Activated naive CD4-positive, alpha-beta T cell treated with anti-CD3 and anti-CD28 coated beads for 36 hours (primary cell): ENCODE data around the gene CPN1. TPM values are rescaled to one million over a fixed set of nuclear protein-coding genes. Genes with fewer than 3 reads are reported as not detected.
"Not testable (repeated sequence)": the region's sequence is repeated elsewhere in the genome, so short reads cannot be mapped to it uniquely, and the experiment has no call there.

Experiments used
- CTCF ChIA-PET: fragments of 350-600 bp; sonication (Branson Sonifier 250); formaldehyde crosslinking; loops from one replicate; lab custom pipeline; 2021; ENCODE audit warnings: antibody characterized with exemption; lab: Charles Lee
- DNase-seq: peaks from one replicate; pipeline ENCODE4 v3.0.0-alpha.2; 2020
- H3K27ac Mint-ChIP-seq: one replicate; pipeline ENCODE4 v1.8.0; 2021; ENCODE audit warnings: mild to moderate bottlenecking, mixed read lengths
- H3K27me3 Mint-ChIP-seq: one replicate; pipeline ENCODE4 v1.8.0; 2021; ENCODE audit warnings: low read depth, mixed read lengths
- H3K36me3 Mint-ChIP-seq: one replicate; pipeline ENCODE4 v1.8.0; 2021; ENCODE audit warnings: low read depth, mixed read lengths
- H3K4me1 Mint-ChIP-seq: one replicate; pipeline ENCODE4 v1.8.0; 2021; ENCODE audit warnings: low read depth, mixed read lengths
- H3K4me3 Mint-ChIP-seq: one replicate; pipeline ENCODE4 v1.8.0; 2021; ENCODE audit warnings: mild to moderate bottlenecking, moderate library complexity, mixed read lengths
- H3K9me3 Mint-ChIP-seq: one replicate; pipeline ENCODE4 v1.8.0; 2021; ENCODE audit warnings: mixed read lengths
- intact Hi-C: fragments of 100-400 bp; cut with micrococcal nuclease; formaldehyde crosslinking; loops from one replicate; pipeline ENCODE4 v1.15.1; 2023
- total RNA-seq, 2 experiments: library from RNA; stranded (reverse); gene quantifications; one replicate each; pipeline ENCODE4 v1.2.3, GENCODE V29; 2021

The CPN1 gene
- total RNA-seq: not detected

DNA sequence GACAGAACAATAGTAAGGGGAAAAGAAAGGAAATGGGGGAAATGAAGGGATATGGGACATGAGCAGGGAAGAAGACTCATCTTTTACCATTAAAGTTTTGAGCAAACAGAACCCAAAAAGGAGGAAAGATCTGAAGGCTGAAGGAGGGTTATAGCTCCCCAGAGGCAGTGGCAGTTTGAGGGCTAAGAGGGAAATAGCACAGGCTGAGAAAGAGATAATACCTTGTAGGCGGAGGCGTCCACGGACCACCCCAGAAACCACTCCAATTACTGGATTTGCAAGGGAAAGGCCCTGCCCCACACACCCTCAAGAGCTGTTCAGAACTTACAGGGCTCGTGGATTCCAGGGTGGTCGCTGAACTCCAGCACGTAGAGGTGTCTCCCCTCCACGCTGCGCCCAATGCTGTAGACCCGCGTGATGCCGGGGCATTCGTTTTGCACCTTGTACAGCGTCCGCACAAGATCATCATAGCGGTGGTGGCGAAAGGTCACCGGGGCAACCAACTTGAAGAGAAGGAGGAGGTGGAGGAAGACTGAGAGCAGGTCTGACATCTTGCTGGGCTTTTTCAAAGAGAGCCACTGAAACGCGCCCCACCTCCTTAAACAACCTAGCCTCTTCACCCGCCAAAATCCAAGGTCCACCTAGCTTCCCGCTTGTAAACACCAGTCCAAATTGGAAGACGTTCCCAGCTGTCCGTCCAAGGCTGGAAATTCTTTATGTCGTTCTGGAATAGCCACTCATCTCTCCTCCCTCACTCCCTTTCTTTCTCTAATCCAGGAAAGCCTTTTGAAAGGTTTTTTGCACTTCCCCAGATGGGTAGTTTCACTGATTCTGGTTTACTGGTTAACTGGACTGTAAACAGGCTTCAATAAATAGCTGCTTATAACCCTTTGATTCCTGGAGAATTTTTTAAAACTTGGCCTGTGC, at the start of gene CPN1:
CPN1 (minus strand) TSS at position 795 of the 927 bp plus-strand sequence; CDS start at position 551, 244 bp downstream.
- Mint-ChIP-seq H3K27ac (no peak within 1 kb of the TSS), H3K9me3 (no peaks in the 10 kb centered on the region), H3K27me3 (peaks cover 12% of the 10 kb centered on the region), H3K36me3 (no peaks in the 10 kb centered on the region), H3K4me3 (no peak within 1 kb of the TSS), H3K4me1 (no peaks in the 10 kb centered on the region)
- CTCF ChIA-PET: interaction anchor here (0.6 kb wide), 1 partner anchor 474 kb away, joined by 3 read pairs; no protein-coding TSS in a partner anchor
- intact Hi-C loops: no loop called here
- DNase-seq: no peak

DNA sequence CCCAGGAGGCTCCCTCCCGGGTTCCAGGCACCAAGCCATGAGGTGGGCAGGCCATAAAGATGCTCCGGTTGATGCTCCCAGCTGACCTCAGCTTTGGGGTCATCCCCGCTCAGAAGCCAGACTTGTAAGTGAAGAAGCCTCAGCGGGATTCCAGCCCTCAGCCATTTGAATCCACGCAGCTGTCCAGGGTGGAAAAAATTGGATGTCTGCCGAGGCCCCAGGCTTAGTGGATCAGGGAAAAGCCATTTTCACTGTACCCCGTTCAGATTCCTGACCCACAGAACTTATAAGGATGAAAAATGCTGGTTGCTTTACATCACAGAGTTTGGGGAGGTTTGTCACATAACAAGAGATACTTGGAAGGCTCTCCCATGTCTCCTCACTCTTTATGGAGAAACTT, 49.2 kb upstream of the CPN1 start:
- DNase-seq: no peak
- Mint-ChIP-seq H3K36me3 (peaks cover 2% of the 10 kb centered on the region), H3K27me3 (peaks cover 12% of the 10 kb centered on the region), H3K9me3 (peaks cover 8% of the 10 kb centered on the region), H3K4me3 (no peak overlapping the region), H3K27ac (no peak overlapping the region), H3K4me1 (no peaks in the 10 kb centered on the region)
- CTCF ChIA-PET: no interaction called here
- intact Hi-C loops: no loop called here

DNA sequence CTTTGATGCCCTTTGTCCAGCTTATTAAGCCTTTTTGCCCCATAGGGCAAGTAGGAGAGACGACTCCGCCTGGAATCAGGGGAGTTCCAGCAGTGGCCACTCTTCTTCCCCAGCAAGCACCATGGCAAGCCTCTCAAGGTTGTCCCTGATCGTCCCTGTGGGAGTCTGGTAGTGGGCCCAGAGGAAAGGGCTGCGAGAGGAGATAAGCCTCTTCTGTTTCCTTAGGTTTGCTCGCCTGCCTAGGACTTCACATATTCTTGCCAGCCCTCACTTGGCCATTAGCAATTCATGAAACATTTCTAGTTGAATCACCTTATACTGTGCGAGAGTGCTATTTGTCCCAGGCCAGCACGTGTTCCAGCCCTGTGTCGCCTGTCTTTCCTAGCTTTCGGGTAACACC, 47.8 kb upstream of the CPN1 start:
- no peaks in the 10 kb centered on the region for H3K36me3 Mint-ChIP-seq
- peaks cover 12% of the 10 kb centered on the region for H3K27me3 Mint-ChIP-seq
- no peak overlapping the region for H3K27ac Mint-ChIP-seq
- intact Hi-C loops: no loop called here
- no peak for DNase-seq
- no peak overlapping the region for H3K4me3 Mint-ChIP-seq
- H3K9me3 Mint-ChIP-seq: peaks cover 2% of the 10 kb centered on the region
- no peaks in the 10 kb centered on the region for H3K4me1 Mint-ChIP-seq
- CTCF ChIA-PET: interaction anchor here (0.7 to 1.0 kb wide), 3 partner anchors 19 to 284 kb away, joined by 3 to 4 read pairs (median 3); no protein-coding TSS in a partner anchor

DNA sequence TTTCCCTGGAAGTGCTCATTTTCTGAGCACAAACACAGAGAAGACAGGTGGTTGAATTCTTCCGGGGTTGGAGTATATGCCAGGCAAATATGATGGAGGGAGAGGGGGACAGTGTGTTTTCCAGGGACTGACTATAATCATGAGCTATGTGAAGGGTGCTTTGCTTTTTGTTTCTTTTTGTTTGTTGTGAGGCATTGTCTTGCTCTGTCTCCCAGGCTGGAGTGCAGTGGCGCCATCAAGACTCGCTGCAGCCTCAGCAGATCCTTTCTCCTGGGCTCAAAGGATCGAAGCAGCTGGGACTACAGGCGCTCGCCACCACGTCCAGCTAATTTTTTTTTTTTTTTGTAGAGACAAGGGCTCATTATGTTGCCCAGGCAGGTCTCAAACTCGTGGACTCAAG, 47.3 kb upstream of the CPN1 start:
- no peaks in the 10 kb centered on the region for H3K4me1 Mint-ChIP-seq
- peaks cover 12% of the 10 kb centered on the region for H3K27me3 Mint-ChIP-seq
- intact Hi-C loops: no loop called here
- no peak overlapping the region for H3K27ac Mint-ChIP-seq
- no peak overlapping the region for H3K4me3 Mint-ChIP-seq
- no peak for DNase-seq
- H3K36me3 Mint-ChIP-seq: no peaks in the 10 kb centered on the region
- CTCF ChIA-PET: interaction anchor here (0.7 to 0.9 kb wide), 2 partner anchors 18 to 39 kb away, joined by 3 read pairs; no protein-coding TSS in a partner anchor
- H3K9me3 Mint-ChIP-seq: peaks cover 2% of the 10 kb centered on the region

DNA sequence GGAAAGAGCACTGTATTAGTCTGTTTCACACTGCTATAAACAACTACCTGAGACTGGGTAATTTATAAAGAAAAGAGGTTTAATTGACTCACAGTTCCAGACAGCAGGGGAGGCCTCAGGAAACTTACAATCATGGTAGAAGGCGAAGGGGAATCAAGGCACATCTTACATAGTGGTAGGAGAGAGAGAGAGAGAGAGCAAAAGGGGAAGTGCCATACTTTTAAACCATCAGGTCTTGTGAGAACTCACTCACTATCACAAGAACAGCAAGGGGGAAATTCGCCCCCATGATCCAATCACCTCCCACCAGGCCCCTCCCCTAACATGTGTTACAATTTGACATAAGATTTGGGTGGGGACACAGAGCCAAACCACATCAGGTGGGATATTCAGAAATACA, 43.7 kb upstream of the CPN1 start:
- H3K27me3 Mint-ChIP-seq, H3K9me3 Mint-ChIP-seq, H3K4me1 Mint-ChIP-seq, H3K36me3 Mint-ChIP-seq, H3K4me3 Mint-ChIP-seq, intact Hi-C loops, DNase-seq, CTCF ChIA-PET, H3K27ac Mint-ChIP-seq: not testable (repeated sequence)

DNA sequence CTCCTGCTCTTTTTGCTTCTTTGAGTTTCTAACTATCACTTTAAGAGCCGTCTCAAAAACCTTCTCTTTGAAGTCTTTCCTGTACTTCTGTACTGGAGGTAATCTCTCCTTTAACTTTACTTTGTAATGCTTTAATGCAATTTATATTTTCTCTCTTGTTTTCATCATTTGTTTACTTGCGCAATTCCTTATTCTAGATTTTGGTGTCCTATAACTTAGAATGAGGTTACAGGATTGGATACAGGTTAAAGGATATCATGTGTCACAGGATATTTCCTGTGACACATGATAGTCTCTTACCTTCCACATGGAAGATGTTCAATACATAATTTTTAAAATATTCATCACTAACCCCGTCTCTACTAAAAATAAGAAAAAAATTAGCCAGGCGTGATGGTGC, 42.4 kb upstream of the CPN1 start:
- H3K4me3 Mint-ChIP-seq: no peak overlapping the region
- CTCF ChIA-PET: no interaction called here
- H3K9me3 Mint-ChIP-seq: no peaks in the 10 kb centered on the region
- no peak for DNase-seq
- no peak overlapping the region for H3K27ac Mint-ChIP-seq
- H3K36me3 Mint-ChIP-seq: no peaks in the 10 kb centered on the region
- peaks cover 6% of the 10 kb centered on the region for H3K4me1 Mint-ChIP-seq
- peaks cover 6% of the 10 kb centered on the region for H3K27me3 Mint-ChIP-seq
- intact Hi-C loops: no loop called here

DNA sequence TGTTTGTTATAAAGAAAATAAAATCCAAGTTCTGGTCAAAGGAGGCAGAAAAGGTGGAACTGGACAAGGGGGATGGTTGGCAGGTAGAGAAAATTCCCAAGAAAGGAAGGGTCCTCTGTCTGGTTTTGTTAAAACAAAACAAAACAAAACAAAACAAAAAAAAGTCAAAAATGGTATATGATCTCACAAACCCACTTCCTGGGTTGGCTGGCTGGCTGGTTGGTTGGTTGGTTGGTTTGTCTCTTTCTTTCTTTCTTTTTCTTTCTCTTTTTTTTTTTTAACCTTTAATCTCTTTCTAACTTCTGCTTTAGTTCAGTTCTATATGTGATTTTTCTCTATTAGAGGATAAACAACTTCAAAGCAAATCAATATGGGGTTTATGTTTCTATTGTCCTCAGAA, 41.1 kb upstream of the CPN1 start:
- CTCF ChIA-PET: no interaction called here
- intact Hi-C loops: no loop called here
- Mint-ChIP-seq H3K27me3 (peaks cover 6% of the 10 kb centered on the region), H3K36me3 (no peaks in the 10 kb centered on the region), H3K27ac (no peak overlapping the region), H3K4me1 (peaks cover 6% of the 10 kb centered on the region), H3K4me3 (no peak overlapping the region), H3K9me3 (no peaks in the 10 kb centered on the region)
- no peak for DNase-seq

DNA sequence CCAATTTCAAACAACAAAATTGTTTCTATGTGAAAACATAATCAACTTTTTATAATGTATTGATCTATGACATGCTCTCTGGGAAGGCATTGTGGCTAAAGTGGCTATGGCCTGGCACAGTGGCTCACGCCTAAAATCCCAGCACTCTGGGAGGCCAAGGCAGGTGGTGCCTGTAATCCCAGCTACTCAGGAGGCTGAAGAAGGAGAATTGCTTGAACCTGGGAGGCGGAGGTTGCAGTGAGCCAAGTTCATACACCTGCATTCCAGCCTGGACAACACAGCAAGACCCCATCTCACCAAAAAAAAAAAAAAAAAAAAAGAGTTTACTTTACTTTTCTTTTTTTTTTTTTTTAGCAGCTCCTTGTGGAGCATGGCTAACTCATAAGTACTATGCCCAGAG, 38.9 kb upstream of the CPN1 start:
- CTCF ChIA-PET: interaction anchor here (0.7 kb wide), 1 partner anchor 310 kb away, joined by 3 read pairs; no protein-coding TSS in a partner anchor
- H3K36me3 Mint-ChIP-seq: no peaks in the 10 kb centered on the region

DNA sequence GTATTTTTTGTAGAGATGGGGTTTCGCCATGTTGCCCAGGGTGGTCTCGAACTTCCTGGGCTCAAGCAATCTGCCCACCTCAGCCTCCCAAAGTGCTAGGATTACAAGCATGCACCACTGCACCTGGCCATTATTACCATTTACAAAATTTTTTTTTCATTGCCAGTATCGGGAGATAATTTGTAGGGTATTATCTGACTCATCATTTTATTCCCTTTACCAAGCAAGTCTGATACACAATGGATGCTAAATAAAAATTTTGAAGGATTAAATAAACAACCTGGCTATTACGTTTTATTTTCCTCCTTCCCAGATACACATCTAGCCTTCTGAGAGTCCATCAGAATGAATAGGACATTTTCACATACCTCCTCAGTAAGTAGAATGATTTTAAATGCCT, 38.1 kb upstream of the CPN1 start:
- Mint-ChIP-seq H3K36me3 (no peaks in the 10 kb centered on the region), H3K4me1 (peaks cover 6% of the 10 kb centered on the region), H3K27me3 (peaks cover 12% of the 10 kb centered on the region), H3K9me3 (no peaks in the 10 kb centered on the region), H3K27ac (no peak overlapping the region), H3K4me3 (no peak overlapping the region)
- no peak for DNase-seq
- CTCF ChIA-PET: interaction anchor here (0.7 kb wide), 1 partner anchor 311 kb away, joined by 3 read pairs; no protein-coding TSS in a partner anchor
- intact Hi-C loops: no loop called here

More for the DNA sequence above, 38.9 kb upstream of the CPN1 start:
- Mint-ChIP-seq H3K27me3 (peaks cover 9% of the 10 kb centered on the region), H3K9me3 (no peaks in the 10 kb centered on the region), H3K4me1 (peaks cover 6% of the 10 kb centered on the region), H3K4me3 (no peak overlapping the region), H3K27ac (no peak overlapping the region)
- intact Hi-C loops: no loop called here
- DNase-seq: no peak

DNA sequence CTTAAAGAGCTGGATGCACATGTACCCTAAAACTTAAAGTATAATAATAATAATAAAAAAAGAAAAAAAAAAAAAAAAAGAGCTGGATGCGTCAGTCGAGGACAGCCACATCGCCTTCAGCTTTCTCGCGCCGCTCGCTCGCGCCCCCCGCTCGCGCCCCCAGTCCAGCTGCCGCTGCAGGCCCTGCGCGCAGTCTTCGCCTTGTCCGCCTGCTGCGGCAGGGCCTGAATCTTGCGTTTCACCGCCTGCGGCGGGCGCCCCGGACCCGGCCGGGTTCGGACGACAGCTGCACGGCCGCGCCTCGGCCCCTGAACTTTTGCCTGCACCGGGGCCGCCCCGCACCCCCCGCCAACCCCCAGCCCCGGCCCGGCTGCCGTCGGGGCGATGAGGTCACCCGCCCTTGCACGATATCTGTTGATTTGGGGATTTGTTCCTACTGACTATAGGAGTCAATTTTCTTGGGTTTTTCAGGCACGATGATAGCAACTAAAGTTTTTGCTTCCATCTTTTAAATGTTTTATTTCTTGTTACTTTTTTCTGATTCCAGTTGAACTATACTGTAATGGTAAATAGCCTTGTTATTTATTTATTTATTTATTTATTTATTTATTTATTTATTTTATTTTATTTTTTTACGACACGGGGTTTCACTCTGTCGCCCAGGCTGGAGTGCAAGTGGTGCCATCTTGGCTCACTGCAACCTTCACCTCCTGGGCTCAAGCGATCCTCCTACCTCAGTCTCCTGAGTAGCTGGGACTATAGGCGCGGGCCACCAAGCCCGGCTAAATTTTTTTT, 33.5 kb upstream of the CPN1 start:
- Mint-ChIP-seq H3K36me3 (no peaks in the 10 kb centered on the region), H3K9me3 (no peaks in the 10 kb centered on the region), H3K4me1 (no peaks in the 10 kb centered on the region), H3K4me3 (no peak overlapping the region), H3K27me3 (peaks cover 19% of the 10 kb centered on the region), H3K27ac (no peak overlapping the region)
- CTCF ChIA-PET: no interaction called here
- intact Hi-C loops: no loop called here
- no peak for DNase-seq

DNA sequence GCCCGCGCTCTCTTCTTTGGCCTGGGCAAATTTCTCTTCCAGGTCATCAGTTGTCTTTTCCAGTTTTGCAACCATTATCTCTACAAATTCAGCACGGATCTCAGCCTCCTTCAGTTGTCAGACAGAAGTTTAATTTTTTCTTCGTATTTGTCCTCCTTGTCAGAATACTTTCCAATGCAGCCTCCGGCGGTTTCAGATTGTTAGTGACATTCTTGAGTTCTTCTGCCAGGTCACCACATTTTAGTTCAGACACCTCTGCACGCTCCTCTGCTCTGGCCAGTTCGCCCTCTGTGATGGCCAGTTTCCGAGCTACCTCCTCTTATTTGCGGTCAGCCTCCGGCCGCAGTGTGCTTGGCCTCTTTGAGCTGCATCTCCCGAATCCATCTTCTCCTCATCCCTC, 32.8 kb upstream of the CPN1 start:
- H3K4me3 Mint-ChIP-seq: no peak overlapping the region
- H3K4me1 Mint-ChIP-seq: peaks cover 1% of the 10 kb centered on the region
- no peaks in the 10 kb centered on the region for H3K9me3 Mint-ChIP-seq
- intact Hi-C loops: no loop called here
- H3K27me3 Mint-ChIP-seq: peaks cover 16% of the 10 kb centered on the region
- no peak overlapping the region for H3K27ac Mint-ChIP-seq
- no peak for DNase-seq
- CTCF ChIA-PET: interaction anchor here (0.6 to 0.8 kb wide), 2 partner anchors 61 to 63 kb away, joined by 3 read pairs; no protein-coding TSS in a partner anchor
- H3K36me3 Mint-ChIP-seq: no peaks in the 10 kb centered on the region

DNA sequence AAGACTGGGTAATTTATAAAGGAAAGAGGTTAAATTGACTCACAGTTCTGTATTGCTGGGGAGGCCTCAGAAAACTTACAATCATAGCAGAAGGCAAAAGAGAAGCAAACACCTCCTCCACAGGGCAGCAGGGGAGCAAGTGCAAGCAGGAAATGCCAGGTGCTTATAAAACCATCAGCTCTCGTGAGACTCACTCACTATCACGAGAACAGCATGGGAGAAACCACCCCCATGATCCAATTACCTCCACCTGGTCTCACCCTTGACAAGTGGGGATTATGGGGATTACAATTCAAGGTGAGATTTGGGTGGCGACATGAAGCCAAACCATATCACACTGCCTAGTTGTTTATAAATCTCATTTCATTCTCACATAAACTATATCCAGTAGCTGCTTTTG, 28.0 kb upstream of the CPN1 start:
- no peak overlapping the region for H3K27ac Mint-ChIP-seq
- H3K27me3 Mint-ChIP-seq: peaks cover 16% of the 10 kb centered on the region
- intact Hi-C loops: no loop called here
- no peak overlapping the region for H3K4me3 Mint-ChIP-seq
- peaks cover 3% of the 10 kb centered on the region for H3K4me1 Mint-ChIP-seq
- no peaks in the 10 kb centered on the region for H3K9me3 Mint-ChIP-seq
- CTCF ChIA-PET: interaction anchor here (0.9 kb wide), 1 partner anchor 64 kb away, joined by 3 read pairs; no protein-coding TSS in a partner anchor
- DNase-seq: peak; percentile 19
- H3K36me3 Mint-ChIP-seq: no peaks in the 10 kb centered on the region
